Panc1 (cell line): ENCODE data around the gene PER2. TPM values are rescaled to one million over a fixed set of nuclear protein-coding genes. Genes with fewer than 3 reads are reported as not detected.

Experiments
- ATAC-seq: fragments of 200-7000 bp; cut with Tn5 transposase; 2 replicates; pipeline ENCODE4 v1.9.1; 2020; ENCODE audit warnings: mild to moderate bottlenecking, moderate library complexity
- BruUV-seq: library from RNA; stranded (reverse); fragments of 400-500 nt; replicated peaks from 2 replicates; lab custom pipeline; 2021; lab: Mats Ljungman, UMichigan
- CTCF ChIA-PET: fragments of 300-600 bp; sonication (Branson Sonifier 250); formaldehyde crosslinking; loops from one replicate; lab custom pipeline; 2022; ENCODE audit warnings: antibody characterized with exemption; lab: Charles Lee
- POLR2A ChIA-PET: fragments of 300-600 bp; sonication (Branson Sonifier 250); formaldehyde crosslinking; loops from one replicate; lab custom pipeline; 2022; ENCODE audit warnings: antibody characterized with exemption; lab: Charles Lee
- DNase-seq: peaks from one replicate; pipeline ENCODE4 v3.0.0-alpha.2; 2010; ENCODE audit warnings: low read depth, low spot score
- H3K27ac ChIP-seq: 2 replicates; pipeline ENCODE4 v1.5.1; 2011; ENCODE audit warnings: mild to moderate bottlenecking, low read length, inconsistent platforms
- H3K27me3 ChIP-seq: fragments of 200-500 bp; sonication (Bioruptor generic); 2 replicates; pipeline ENCODE4 v1.6.0; 2014; ENCODE audit warnings: low read length, inconsistent platforms; ENCODE audit not compliant: control insufficient read depth, insufficient read depth
- H3K36me3 ChIP-seq: fragments of 200-500 bp; sonication (Bioruptor generic); 2 replicates; pipeline ENCODE4 v1.5.1; 2014; ENCODE audit warnings: inconsistent platforms, mild to moderate bottlenecking, low read length, moderate library complexity; ENCODE audit not compliant: control insufficient read depth, insufficient read depth
- H3K4me1 ChIP-seq: 2 replicates; pipeline ENCODE4 v1.5.1; 2011; ENCODE audit warnings: inconsistent platforms, mild to moderate bottlenecking, low read length, moderate library complexity; ENCODE audit not compliant: control insufficient read depth, insufficient read depth
- H3K4me3 ChIP-seq, 2 experiments: 2 replicates each; pipeline ENCODE4 v1.5.1; 2011 to 2012; ENCODE audit warnings: low read depth in 2 of 2, low read length in 2 of 2, mild to moderate bottlenecking in 2 of 2, inconsistent platforms in 1 of 2, moderate library complexity in 1 of 2
- H3K9me3 ChIP-seq: fragments of 200-500 bp; sonication (Bioruptor generic); 2 replicates; pipeline ENCODE4 v1.5.1; 2014; ENCODE audit warnings: low read depth, mild to moderate bottlenecking, inconsistent platforms, low read length, moderate library complexity; ENCODE audit not compliant: control insufficient read depth, insufficient read depth
- CTCF ChIP-seq: fragments of 450-650 bp; IDR thresholded peaks from 2 replicates; pipeline ENCODE4 v1.5.1; 2017; ENCODE audit warnings: mild to moderate bottlenecking
- POLR2AphosphoS5 ChIP-seq: IDR thresholded peaks from 2 replicates; pipeline ENCODE4 v1.6.1; 2012; ENCODE audit warnings: mild to moderate bottlenecking, low read depth, low read length, moderate library complexity
- REST ChIP-seq, 2 experiments: IDR thresholded peaks; 2 replicates each; pipeline ENCODE4 v1.6.1; 2011 to 2012; ENCODE audit warnings: low read depth in 2 of 2, control low read depth in 1 of 2, low read length in 1 of 2, mild to moderate bottlenecking in 1 of 2, moderate library complexity in 1 of 2; ENCODE audit not compliant: insufficient read depth in 1 of 2
- SIN3A ChIP-seq: IDR thresholded peaks from 2 replicates; pipeline ENCODE4 v1.6.1; 2012; ENCODE audit warnings: low read depth, mild to moderate bottlenecking, low read length, moderate library complexity, borderline replicate concordance; ENCODE audit not compliant: insufficient read depth
- TCF7L2 ChIP-seq: IDR thresholded peaks from 2 replicates; pipeline ENCODE4 v1.6.1; 2011; ENCODE audit warnings: mild to moderate bottlenecking, low read depth, low read length, inconsistent platforms
- in situ Hi-C: cut with HindIII; loops from 2 replicates; pipeline ENCODE4 v1.10.0; 2016; ENCODE audit warnings: low sequenced_read_pairs, low pct_unique_long_range_greater_than_20kb
- intact Hi-C: fragments of 100-400 bp; cut with micrococcal nuclease; formaldehyde crosslinking; loops from one replicate; pipeline ENCODE4 v1.10.0; 2022; ENCODE audit not compliant: unreplicated experiment
- total RNA-seq: library from RNA; stranded (reverse); gene quantifications from one replicate; pipeline ENCODE4 v1.2.1, GENCODE V29; 2021; ENCODE audit not compliant: unreplicated experiment

PER2 gene
- total RNA-seq, 1 experiment from 2014 or later: 9.9 TPM

GRCh38 chr2:238306672-238306998 lies 18.2 kb upstream of the PER2 start:
- no peak for DNase-seq
- BruUV-seq: no TSS peak
- intact Hi-C loops (no loop called here), in situ Hi-C loops (no loop called here)
- Histone ChIP-seq H3K27me3 (no peaks in the 10 kb centered on the region), H3K4me3 (no peak overlapping the region), H3K27ac (no peak overlapping the region), H3K9me3 (no peaks in the 10 kb centered on the region), H3K4me1 (no peaks in the 10 kb centered on the region), H3K36me3 (no peaks in the 10 kb centered on the region)
- TF ChIP-seq TCF7L2 (no peak), POLR2AphosphoS5 (no peak), SIN3A (no peak), CTCF (no peak), REST (IDR thresholded peaks at IDR 0.05; ENCODE audit: insufficient read depth in 1 of 2, low read depth in 2 of 2, low read length in 1 of 2) (no peak)
- POLR2A ChIA-PET: no interaction called here
- ATAC-seq: no peak
- CTCF ChIA-PET: no interaction called here

GRCh38 chr2:238305965-238306671 lies 17.7 kb upstream of the PER2 start:
- in situ Hi-C loops (no loop called here), intact Hi-C loops (no loop called here)
- TF ChIP-seq REST (IDR thresholded peaks at IDR 0.05; ENCODE audit: insufficient read depth in 1 of 2, low read depth in 2 of 2, low read length in 1 of 2) (no peak), SIN3A (no peak), CTCF (no peak), TCF7L2 (no peak), POLR2AphosphoS5 (no peak)
- POLR2A ChIA-PET: interaction anchor here (1.1 kb wide), 1 partner anchor 35 kb away, joined by 14 read pairs; no protein-coding TSS in a partner anchor
- H3K9me3 ChIP-seq: no peaks in the 10 kb centered on the region
- ATAC-seq (no peak), DNase-seq (no peak)
- BruUV-seq: no TSS peak
- H3K27me3 ChIP-seq: no peaks in the 10 kb centered on the region
- no peak overlapping the region for H3K27ac ChIP-seq
- H3K36me3 ChIP-seq: no peaks in the 10 kb centered on the region
- no peak overlapping the region for H3K4me3 ChIP-seq
- H3K4me1 ChIP-seq: no peaks in the 10 kb centered on the region
- CTCF ChIA-PET: interaction anchor here (0.7 kb wide), 1 partner anchor 17 kb away, joined by 13 read pairs; no protein-coding TSS in a partner anchor
